HepG2 (cell line): ENCODE data around the gene TESK1.
"Not testable (repeated sequence)": the region's sequence is repeated elsewhere in the genome, so short reads cannot be mapped to it uniquely, and the experiment has no call there.

Source experiments
- RAD21 ChIP-seq: fragments of 450-650 bp; formaldehyde crosslinking; IDR thresholded peaks from 2 replicates; pipeline ENCODE4 v1.5.0; 2020; ENCODE audit warnings: mild to moderate bottlenecking
- TF ChIP-seq, protein P1 (sequence below): sonication (generic); formaldehyde crosslinking; IDR thresholded peaks from 2 replicates; pipeline ENCODE4 v1.8.1; 2022; ENCODE audit warnings: low read depth, mild to moderate bottlenecking, missing genetic modification reagents
- TF ChIP-seq, protein P2 (sequence below): sonication (generic); formaldehyde crosslinking; IDR thresholded peaks from 2 replicates; pipeline ENCODE4 v1.5.0; 2020; ENCODE audit warnings: mild to moderate bottlenecking, missing genetic modification reagents, moderate library complexity

DNA sequence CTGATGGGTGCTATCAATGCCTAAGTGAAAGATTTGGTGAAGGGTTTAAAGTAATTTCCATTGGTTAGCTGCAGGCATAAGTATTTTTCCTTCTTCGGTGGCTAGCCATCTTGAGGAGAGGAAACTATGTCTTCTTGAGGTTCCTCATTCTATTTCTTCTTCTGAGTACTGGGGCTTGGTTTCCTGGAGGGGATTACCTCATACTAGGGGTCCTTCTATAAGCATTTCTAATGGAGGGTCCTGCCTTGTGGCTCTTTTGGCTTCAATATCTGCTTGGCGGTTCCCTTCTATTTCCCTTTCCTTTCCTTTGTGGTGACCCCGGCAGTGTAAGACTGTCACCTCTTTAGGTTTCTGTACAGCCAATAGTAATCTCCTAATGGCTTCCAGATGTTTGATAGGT is 36.4 kb downstream of the TESK1 start:
- TF ChIP-seq, protein P1, sequence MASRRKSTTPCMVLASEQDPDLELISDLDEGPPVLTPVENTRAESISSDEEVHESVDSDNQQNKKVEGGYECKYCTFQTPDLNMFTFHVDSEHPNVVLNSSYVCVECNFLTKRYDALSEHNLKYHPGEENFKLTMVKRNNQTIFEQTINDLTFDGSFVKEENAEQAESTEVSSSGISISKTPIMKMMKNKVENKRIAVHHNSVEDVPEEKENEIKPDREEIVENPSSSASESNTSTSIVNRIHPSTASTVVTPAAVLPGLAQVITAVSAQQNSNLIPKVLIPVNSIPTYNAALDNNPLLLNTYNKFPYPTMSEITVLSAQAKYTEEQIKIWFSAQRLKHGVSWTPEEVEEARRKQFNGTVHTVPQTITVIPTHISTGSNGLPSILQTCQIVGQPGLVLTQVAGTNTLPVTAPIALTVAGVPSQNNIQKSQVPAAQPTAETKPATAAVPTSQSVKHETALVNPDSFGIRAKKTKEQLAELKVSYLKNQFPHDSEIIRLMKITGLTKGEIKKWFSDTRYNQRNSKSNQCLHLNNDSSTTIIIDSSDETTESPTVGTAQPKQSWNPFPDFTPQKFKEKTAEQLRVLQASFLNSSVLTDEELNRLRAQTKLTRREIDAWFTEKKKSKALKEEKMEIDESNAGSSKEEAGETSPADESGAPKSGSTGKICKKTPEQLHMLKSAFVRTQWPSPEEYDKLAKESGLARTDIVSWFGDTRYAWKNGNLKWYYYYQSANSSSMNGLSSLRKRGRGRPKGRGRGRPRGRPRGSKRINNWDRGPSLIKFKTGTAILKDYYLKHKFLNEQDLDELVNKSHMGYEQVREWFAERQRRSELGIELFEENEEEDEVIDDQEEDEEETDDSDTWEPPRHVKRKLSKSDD (CRISPR knock-in tag) = not testable (repeated sequence)
- not testable (repeated sequence) for TF ChIP-seq RAD21 (CRISPR knock-in tag)
- TF ChIP-seq, protein P2, sequence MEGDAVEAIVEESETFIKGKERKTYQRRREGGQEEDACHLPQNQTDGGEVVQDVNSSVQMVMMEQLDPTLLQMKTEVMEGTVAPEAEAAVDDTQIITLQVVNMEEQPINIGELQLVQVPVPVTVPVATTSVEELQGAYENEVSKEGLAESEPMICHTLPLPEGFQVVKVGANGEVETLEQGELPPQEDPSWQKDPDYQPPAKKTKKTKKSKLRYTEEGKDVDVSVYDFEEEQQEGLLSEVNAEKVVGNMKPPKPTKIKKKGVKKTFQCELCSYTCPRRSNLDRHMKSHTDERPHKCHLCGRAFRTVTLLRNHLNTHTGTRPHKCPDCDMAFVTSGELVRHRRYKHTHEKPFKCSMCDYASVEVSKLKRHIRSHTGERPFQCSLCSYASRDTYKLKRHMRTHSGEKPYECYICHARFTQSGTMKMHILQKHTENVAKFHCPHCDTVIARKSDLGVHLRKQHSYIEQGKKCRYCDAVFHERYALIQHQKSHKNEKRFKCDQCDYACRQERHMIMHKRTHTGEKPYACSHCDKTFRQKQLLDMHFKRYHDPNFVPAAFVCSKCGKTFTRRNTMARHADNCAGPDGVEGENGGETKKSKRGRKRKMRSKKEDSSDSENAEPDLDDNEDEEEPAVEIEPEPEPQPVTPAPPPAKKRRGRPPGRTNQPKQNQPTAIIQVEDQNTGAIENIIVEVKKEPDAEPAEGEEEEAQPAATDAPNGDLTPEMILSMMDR = not testable (repeated sequence)
